SK-N-SH (cell line): Measurements from ENCODE around the gene SMYD3. TPM values are rescaled to one million over a fixed set of nuclear protein-coding genes. Genes with fewer than 3 reads are reported as not detected.

Experiments
- CTCF ChIA-PET: fragments of 300-600, 350-600 bp; formaldehyde crosslinking; extraction: SDS; loops from one replicate; lab custom pipeline; 2021; lab: Yijun Ruan, JAX
- POLR2A ChIA-PET: fragments of 350-600 bp; sonication (Branson Sonifier 250); formaldehyde crosslinking; extraction: SDS; loops from one replicate; lab custom pipeline; 2020; ENCODE audit warnings: antibody characterized with exemption, inconsistent platforms; lab: Yijun Ruan, JAX
- DNase-seq: peaks from one replicate; pipeline ENCODE4 v3.0.0; 2012
- H2AFZ ChIP-seq: fragments of 200-600 bp; sonication (generic); 2 replicates; pipeline ENCODE4 v1.8.1; 2016; ENCODE audit warnings: antibody characterized with exemption, mild to moderate bottlenecking, low read depth
- H3F3A ChIP-seq: fragments of 200-600 bp; sonication (generic); replicated peaks from 2 replicates; pipeline ENCODE3; 2016; ENCODE audit warnings: antibody characterized with exemption, mild to moderate bottlenecking; ENCODE audit not compliant: insufficient read depth
- H3K27ac ChIP-seq, 2 experiments: fragments of 200-500 bp in 1 of 2; fragments of 200-600 bp in 1 of 2; sonication (Bioruptor generic) in 1 of 2; sonication (generic), shearing (Covaris generic) in 1 of 2; 2 replicates each; pipeline versions ENCODE4 v1.5.1 to v1.6.1; 2014 to 2016; ENCODE audit warnings: low read depth in 2 of 2, inconsistent platforms in 1 of 2, low read length in 1 of 2, mild to moderate bottlenecking in 1 of 2, mixed read lengths in 1 of 2
- H3K27me3 ChIP-seq: fragments of 200-600 bp; sonication (generic), shearing (Covaris generic); 2 replicates; pipeline ENCODE4 v1.6.1; 2016; ENCODE audit warnings: mixed run types; ENCODE audit not compliant: insufficient read depth
- H3K36me3 ChIP-seq, 2 experiments: fragments of 200-500 bp in 1 of 2; fragments of 200-600 bp in 1 of 2; sonication (Bioruptor generic) in 1 of 2; sonication (generic) in 1 of 2; replicated peaks in 1 of 2; 2 replicates each; pipeline versions ENCODE3 to v1.5.1; 2014 to 2016; ENCODE audit warnings: low read length in 1 of 2, mild to moderate bottlenecking in 1 of 2; ENCODE audit not compliant: insufficient read depth in 2 of 2, control insufficient read depth in 1 of 2
- H3K4me1 ChIP-seq, 2 experiments: fragments of 200-500 bp in 1 of 2; fragments of 200-600 bp in 1 of 2; sonication (Bioruptor generic) in 1 of 2; sonication (generic), shearing (Covaris generic) in 1 of 2; 2 replicates each; pipeline versions ENCODE4 v1.5.1 to v1.6.1; 2014 to 2016; ENCODE audit warnings: low read depth in 1 of 2, low read length in 1 of 2, mixed run types in 1 of 2; ENCODE audit not compliant: insufficient read depth in 2 of 2, control insufficient read depth in 1 of 2
- H3K4me2 ChIP-seq: fragments of 200-600 bp; sonication (generic), shearing (Covaris generic); 2 replicates; pipeline ENCODE4 v1.6.1; 2017; ENCODE audit warnings: mixed run types
- H3K4me3 ChIP-seq, 2 experiments: fragments of 200-500 bp in 1 of 2; fragments of 200-600 bp in 1 of 2; sonication (Bioruptor generic) in 1 of 2; sonication (generic), shearing (Covaris generic) in 1 of 2; 2 replicates each; pipeline versions ENCODE4 v1.5.1 to v1.8.1; 2014 to 2016; ENCODE audit warnings: low read depth in 2 of 2, inconsistent platforms in 1 of 2, low read length in 1 of 2, mild to moderate bottlenecking in 1 of 2, mixed read lengths in 1 of 2, moderate library complexity in 1 of 2
- H3K79me2 ChIP-seq: fragments of 200-600 bp; sonication (generic); 2 replicates; pipeline ENCODE4 v1.8.1; 2017; ENCODE audit warnings: mild to moderate bottlenecking; ENCODE audit not compliant: insufficient read depth
- H3K9ac ChIP-seq: fragments of 200-600 bp; sonication (generic); 2 replicates; pipeline ENCODE4 v1.6.1; 2017; ENCODE audit warnings: mixed run types
- H3K9me2 ChIP-seq: fragments of 200-600 bp; sonication (generic); 2 replicates; pipeline ENCODE4 v1.6.1; 2017; ENCODE audit warnings: mixed run types
- H3K9me3 ChIP-seq: fragments of 200-600 bp; sonication (generic); 2 replicates; pipeline ENCODE4 v1.6.1; 2017; ENCODE audit warnings: mixed run types, mild to moderate bottlenecking, moderate library complexity
- H4K20me1 ChIP-seq: fragments of 200-600 bp; sonication (generic); 2 replicates; pipeline ENCODE4 v1.6.1; 2017; ENCODE audit warnings: mild to moderate bottlenecking, mixed run types; ENCODE audit not compliant: insufficient read depth
- EP300 ChIP-seq, 2 experiments: IDR thresholded peaks; 2 replicates each; pipeline versions ENCODE4 v1.4.0 to v1.6.1; 2012; ENCODE audit warnings: borderline replicate concordance in 1 of 2, low read depth in 1 of 2, low read length in 1 of 2
- FOXM1 ChIP-seq: IDR thresholded peaks from 2 replicates; pipeline ENCODE4 v1.4.0; 2012; ENCODE audit warnings: low read depth, mild to moderate bottlenecking
- GABPA ChIP-seq: IDR thresholded peaks from 2 replicates; pipeline ENCODE4 v1.4.0; 2012; ENCODE audit warnings: low read depth, mild to moderate bottlenecking
- JUND ChIP-seq: IDR thresholded peaks from 2 replicates; pipeline ENCODE4 v1.4.0; 2012
- NFIC ChIP-seq: IDR thresholded peaks from 2 replicates; pipeline ENCODE4 v1.4.0; 2012; ENCODE audit warnings: borderline replicate concordance
- NRF1 ChIP-seq: IDR thresholded peaks from 2 replicates; pipeline ENCODE4 v1.6.1; 2012; ENCODE audit warnings: low read depth, mild to moderate bottlenecking, low read length
- POLR2AphosphoS5 ChIP-seq: IDR thresholded peaks from 2 replicates; pipeline ENCODE4 v1.6.1; 2012; ENCODE audit warnings: low read depth, low read length
- RAD21 ChIP-seq: IDR thresholded peaks from 2 replicates; pipeline ENCODE4 v1.6.1; 2012; ENCODE audit warnings: mild to moderate bottlenecking, low read length
- RXRA ChIP-seq: IDR thresholded peaks from 2 replicates; pipeline ENCODE4 v1.4.0; 2012; ENCODE audit warnings: low read depth, mild to moderate bottlenecking, borderline replicate concordance
- SIN3A ChIP-seq: IDR thresholded peaks from 2 replicates; pipeline ENCODE4 v1.6.1; 2012; ENCODE audit warnings: low read depth, mild to moderate bottlenecking, low read length, moderate library complexity, borderline replicate concordance
- TAF1 ChIP-seq: IDR thresholded peaks from 2 replicates; pipeline ENCODE4 v1.6.1; 2012; ENCODE audit warnings: low read depth, mild to moderate bottlenecking, low read length, moderate library complexity, borderline replicate concordance
- TCF12 ChIP-seq: IDR thresholded peaks from 2 replicates; pipeline ENCODE4 v1.4.0; 2012
- TEAD4 ChIP-seq: IDR thresholded peaks from 2 replicates; pipeline ENCODE4 v1.4.0; 2012; ENCODE audit warnings: mild to moderate bottlenecking, borderline replicate concordance; ENCODE audit not compliant: insufficient read depth
- WGBS: methylation state at CpG from one replicate; pipeline ENCODE4 v1.1.6; 2017; ENCODE audit warnings: low lambda C conversion rate; 5-methylcytosine and 5-hydroxymethylcytosine counted together
- polyA plus RNA-seq, 3 experiments: library from polyadenylated mRNA; depleted of rRNA; stranded (reverse); fragments of >200 nt; gene quantifications; 2 replicates each; pipeline ENCODE4 v1.2.3, GENCODE V29; 2012
- TF ChIP-seq, protein P1 (sequence below): IDR thresholded peaks from 2 replicates; pipeline ENCODE4 v1.4.0; 2012; ENCODE audit warnings: low read depth
- TF ChIP-seq, protein P2 (sequence below): fragments of 150-350 bp; IDR thresholded peaks from 2 replicates; pipeline ENCODE4 v1.6.1; 2017; ENCODE audit warnings: antibody characterized with exemption, low read length, low read depth, borderline replicate concordance
- TF ChIP-seq, protein P3 (sequence below): IDR thresholded peaks from 2 replicates; pipeline ENCODE4 v1.4.0; 2012; ENCODE audit warnings: low read depth, borderline replicate concordance
- TF ChIP-seq, protein P4 (sequence below): IDR thresholded peaks from 2 replicates; pipeline ENCODE4 v1.4.0; 2012; ENCODE audit warnings: low read depth, borderline replicate concordance
- TF ChIP-seq, protein P5 (sequence below): IDR thresholded peaks from 2 replicates; pipeline ENCODE4; 2012
- TF ChIP-seq, protein P6 (sequence below): fragments of 150-350 bp; IDR thresholded peaks from 2 replicates; pipeline ENCODE4 v1.6.1; 2016; ENCODE audit warnings: mild to moderate bottlenecking, low read depth, low read length

The SMYD3 gene
- polyA plus RNA-seq, 1 of the 3 experiments (the other 2 are of a cell fraction) = 31.4 TPM

DNA sequence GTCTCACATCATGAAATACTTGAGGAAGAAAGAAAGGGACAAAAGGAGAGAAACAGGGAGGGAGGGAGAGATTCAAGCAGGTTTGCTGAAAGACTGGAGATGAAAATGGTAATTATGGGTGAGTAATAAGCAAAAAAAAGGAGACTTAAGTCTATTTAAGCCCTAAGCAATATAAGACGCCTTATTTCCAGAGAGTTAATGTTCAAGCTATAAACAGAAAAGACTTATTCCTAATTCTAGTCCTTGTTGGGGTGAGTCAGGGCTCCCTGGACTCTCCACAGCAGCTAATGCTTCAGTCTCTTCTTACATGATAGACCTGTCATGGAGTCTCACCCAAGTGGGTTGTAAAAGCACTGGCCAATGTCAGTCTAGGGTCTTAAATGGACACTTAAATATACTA, 619.2 kb downstream of the SMYD3 start:
- H3K4me2 ChIP-seq = no peak overlapping the region
- no peaks in the 10 kb centered on the region; a peak in 1 of 4 replicates for H3K4me1 ChIP-seq
- H3K27ac ChIP-seq = no peak overlapping the region; a peak in 1 of 4 replicates
- no peak overlapping the region for H3K9ac ChIP-seq
- no peaks in the 10 kb centered on the region for H3K79me2 ChIP-seq
- no peak overlapping the region for H3K4me3 ChIP-seq
- no peaks in the 10 kb centered on the region for H4K20me1 ChIP-seq
- H3K36me3 ChIP-seq = no peaks in the 10 kb centered on the region
- ChIA-PET POLR2A (no interaction called here), CTCF (interaction anchor here (1.0 to 1.5 kb wide), 2 partner anchors 11 to 15 kb away, joined by 3 to 4 read pairs; no protein-coding TSS in a partner anchor)
- no peaks in the 10 kb centered on the region for H3K27me3 ChIP-seq
- no peak overlapping the region for H2AFZ ChIP-seq
- no peak for DNase-seq
- no peak for TF ChIP-seq POLR2AphosphoS5
- TF ChIP-seq, protein P1, sequence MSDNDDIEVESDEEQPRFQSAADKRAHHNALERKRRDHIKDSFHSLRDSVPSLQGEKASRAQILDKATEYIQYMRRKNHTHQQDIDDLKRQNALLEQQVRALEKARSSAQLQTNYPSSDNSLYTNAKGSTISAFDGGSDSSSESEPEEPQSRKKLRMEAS = no peak
- no peak for TF ChIP-seq SIN3A
- TF ChIP-seq, protein P2, sequence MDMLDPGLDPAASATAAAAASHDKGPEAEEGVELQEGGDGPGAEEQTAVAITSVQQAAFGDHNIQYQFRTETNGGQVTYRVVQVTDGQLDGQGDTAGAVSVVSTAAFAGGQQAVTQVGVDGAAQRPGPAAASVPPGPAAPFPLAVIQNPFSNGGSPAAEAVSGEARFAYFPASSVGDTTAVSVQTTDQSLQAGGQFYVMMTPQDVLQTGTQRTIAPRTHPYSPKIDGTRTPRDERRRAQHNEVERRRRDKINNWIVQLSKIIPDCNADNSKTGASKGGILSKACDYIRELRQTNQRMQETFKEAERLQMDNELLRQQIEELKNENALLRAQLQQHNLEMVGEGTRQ = no peak
- TF ChIP-seq, protein P3, sequence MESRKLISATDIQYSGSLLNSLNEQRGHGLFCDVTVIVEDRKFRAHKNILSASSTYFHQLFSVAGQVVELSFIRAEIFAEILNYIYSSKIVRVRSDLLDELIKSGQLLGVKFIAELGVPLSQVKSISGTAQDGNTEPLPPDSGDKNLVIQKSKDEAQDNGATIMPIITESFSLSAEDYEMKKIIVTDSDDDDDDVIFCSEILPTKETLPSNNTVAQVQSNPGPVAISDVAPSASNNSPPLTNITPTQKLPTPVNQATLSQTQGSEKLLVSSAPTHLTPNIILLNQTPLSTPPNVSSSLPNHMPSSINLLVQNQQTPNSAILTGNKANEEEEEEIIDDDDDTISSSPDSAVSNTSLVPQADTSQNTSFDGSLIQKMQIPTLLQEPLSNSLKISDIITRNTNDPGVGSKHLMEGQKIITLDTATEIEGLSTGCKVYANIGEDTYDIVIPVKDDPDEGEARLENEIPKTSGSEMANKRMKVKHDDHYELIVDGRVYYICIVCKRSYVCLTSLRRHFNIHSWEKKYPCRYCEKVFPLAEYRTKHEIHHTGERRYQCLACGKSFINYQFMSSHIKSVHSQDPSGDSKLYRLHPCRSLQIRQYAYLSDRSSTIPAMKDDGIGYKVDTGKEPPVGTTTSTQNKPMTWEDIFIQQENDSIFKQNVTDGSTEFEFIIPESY = no peak
- TF ChIP-seq TCF12 = no peak
- TF ChIP-seq, protein P4, sequence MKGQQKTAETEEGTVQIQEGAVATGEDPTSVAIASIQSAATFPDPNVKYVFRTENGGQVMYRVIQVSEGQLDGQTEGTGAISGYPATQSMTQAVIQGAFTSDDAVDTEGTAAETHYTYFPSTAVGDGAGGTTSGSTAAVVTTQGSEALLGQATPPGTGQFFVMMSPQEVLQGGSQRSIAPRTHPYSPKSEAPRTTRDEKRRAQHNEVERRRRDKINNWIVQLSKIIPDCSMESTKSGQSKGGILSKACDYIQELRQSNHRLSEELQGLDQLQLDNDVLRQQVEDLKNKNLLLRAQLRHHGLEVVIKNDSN = no peak
- no peak for TF ChIP-seq RXRA
- TF ChIP-seq EP300 (IDR thresholded peaks at IDR 0.05; ENCODE audit: borderline replicate concordance in 1 of 2, low read depth in 1 of 2, low read length in 1 of 2) = no peak
- TF ChIP-seq FOXM1 = no peak
- TF ChIP-seq, protein P5, sequence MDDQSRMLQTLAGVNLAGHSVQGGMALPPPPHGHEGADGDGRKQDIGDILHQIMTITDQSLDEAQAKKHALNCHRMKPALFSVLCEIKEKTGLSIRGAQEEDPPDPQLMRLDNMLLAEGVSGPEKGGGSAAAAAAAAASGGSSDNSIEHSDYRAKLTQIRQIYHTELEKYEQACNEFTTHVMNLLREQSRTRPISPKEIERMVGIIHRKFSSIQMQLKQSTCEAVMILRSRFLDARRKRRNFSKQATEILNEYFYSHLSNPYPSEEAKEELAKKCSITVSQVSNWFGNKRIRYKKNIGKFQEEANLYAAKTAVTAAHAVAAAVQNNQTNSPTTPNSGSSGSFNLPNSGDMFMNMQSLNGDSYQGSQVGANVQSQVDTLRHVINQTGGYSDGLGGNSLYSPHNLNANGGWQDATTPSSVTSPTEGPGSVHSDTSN = no peak
- H3F3A ChIP-seq = no peaks in the 10 kb centered on the region
- 97% methylated on average over 1 of the region's 1 CpG for WGBS
- no peaks in the 10 kb centered on the region; the same call in 1 of the 2 replicates for H3K9me3 ChIP-seq
- no peaks in the 10 kb centered on the region for H3K9me2 ChIP-seq

DNA sequence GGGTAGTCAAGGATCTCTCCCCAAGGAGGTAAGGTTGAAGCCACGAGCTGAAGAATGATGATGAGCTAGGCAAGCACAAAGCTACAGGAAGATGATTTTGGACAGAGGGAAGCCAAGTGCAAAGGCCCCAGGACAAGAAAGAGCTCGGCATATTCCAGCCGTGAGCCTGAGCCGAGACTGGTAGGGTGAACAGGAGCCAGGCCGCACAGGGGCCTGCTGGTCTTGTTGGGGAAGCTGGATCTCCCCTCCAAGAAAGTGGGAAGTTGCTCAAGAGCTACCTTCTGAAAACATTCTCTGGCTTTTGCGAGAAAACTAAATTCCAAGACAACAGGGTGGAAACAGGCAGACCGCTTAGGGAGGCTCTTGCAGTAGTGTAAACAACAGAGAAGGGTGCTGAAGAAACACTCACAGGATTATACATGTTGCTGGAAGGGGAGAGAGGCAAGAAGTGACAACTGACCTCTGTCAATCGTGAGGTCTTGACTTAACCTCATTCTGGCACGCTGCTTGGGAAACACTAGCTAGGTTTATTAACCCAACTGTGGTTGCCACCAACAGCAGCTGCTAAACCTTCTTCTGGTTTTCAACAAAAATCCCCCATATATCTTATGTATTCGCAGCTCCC, 625.2 kb downstream of the SMYD3 start:
- H3K27me3 ChIP-seq = no peaks in the 10 kb centered on the region
- no peaks in the 10 kb centered on the region for H3K9me3 ChIP-seq
- peaks cover 11 to 18% of the 10 kb centered on the region in 2 experiments; a peak in 3 of 4 replicates for H3K4me1 ChIP-seq
- no peak for DNase-seq
- peak overlapping the region; percentile 75 to 100 for H3K27ac ChIP-seq
- H3F3A ChIP-seq = peaks cover 10% of the 10 kb centered on the region
- no peak overlapping the region for H3K4me2 ChIP-seq
- no peaks in the 10 kb centered on the region for H3K79me2 ChIP-seq
- ChIA-PET CTCF (no interaction called here), POLR2A (no interaction called here)
- WGBS = 78% methylated on average over 10 of the region's 10 CpGs
- H3K36me3 ChIP-seq = no peaks in the 10 kb centered on the region
- no peak overlapping the region for H3K9ac ChIP-seq
- H3K4me3 ChIP-seq = no peak overlapping the region
- H3K9me2 ChIP-seq = no peaks in the 10 kb centered on the region
- no peak overlapping the region for H2AFZ ChIP-seq
- H4K20me1 ChIP-seq = no peaks in the 10 kb centered on the region
- no peak for TF ChIP-seq NRF1
- no peak for TF ChIP-seq NFIC
- TF ChIP-seq, protein P2 = no peak
- TF ChIP-seq, protein P6, sequence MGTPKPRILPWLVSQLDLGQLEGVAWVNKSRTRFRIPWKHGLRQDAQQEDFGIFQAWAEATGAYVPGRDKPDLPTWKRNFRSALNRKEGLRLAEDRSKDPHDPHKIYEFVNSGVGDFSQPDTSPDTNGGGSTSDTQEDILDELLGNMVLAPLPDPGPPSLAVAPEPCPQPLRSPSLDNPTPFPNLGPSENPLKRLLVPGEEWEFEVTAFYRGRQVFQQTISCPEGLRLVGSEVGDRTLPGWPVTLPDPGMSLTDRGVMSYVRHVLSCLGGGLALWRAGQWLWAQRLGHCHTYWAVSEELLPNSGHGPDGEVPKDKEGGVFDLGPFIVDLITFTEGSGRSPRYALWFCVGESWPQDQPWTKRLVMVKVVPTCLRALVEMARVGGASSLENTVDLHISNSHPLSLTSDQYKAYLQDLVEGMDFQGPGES = no peak
- TF ChIP-seq, protein P5 = no peak
- no peak for TF ChIP-seq RAD21
- TF ChIP-seq EP300 (IDR thresholded peaks at IDR 0.05; ENCODE audit: borderline replicate concordance in 1 of 2, low read depth in 1 of 2, low read length in 1 of 2) = no peak
- no peak for TF ChIP-seq TAF1
- no peak for TF ChIP-seq TEAD4
- TF ChIP-seq GABPA = no peak
- TF ChIP-seq JUND = no peak
